HG03045 (cell line): Measurements from ENCODE around the gene TMEM138.

Source experiments
- ATAC-seq: cut with Tn5 transposase; IDR thresholded peaks from one replicate; pipeline ENCODE4 v1.9.1; 2021; ENCODE audit warnings: mild to moderate bottlenecking, moderate library complexity; ENCODE audit not compliant: unreplicated experiment

TMEM138 gene

DNA sequence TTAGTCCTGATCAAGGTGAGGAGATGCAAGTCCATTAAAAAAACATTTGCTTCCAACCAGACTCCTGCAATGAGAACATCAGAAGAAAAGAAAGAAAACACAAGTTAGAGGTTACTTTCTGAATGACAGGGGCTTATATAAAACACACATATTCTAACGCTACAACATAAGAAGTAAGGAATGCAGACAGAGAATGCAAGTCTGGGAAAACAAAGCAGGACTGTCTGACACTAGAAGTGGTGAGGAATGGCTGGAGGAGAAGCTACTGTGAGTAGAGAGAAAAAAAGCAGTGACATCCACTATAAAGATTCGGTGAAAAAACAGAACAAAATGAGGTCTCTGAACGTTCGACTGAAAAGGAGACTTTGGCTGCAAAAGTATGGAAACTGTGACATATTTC lies 42.5 kb downstream of the TMEM138 start:
- no peak for ATAC-seq

DNA sequence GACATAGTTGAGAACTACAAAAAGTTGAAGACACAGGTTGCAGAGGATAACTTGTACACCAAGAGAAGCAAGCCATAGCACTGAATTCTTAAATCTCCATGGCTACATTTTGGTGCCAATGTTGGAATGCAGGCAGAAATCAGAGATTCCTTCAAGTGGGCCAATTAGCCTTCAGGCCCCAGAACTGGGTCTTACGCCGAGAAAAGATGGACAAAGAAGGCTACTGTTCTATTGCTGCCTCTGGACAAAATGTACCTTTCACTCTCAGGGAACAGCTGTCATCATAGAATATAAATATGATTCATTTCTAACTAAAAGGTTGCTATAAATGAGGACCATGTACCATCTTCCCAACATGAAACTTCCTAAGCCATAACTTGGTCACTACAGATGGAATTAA lies 43.9 kb downstream of the TMEM138 start:
- no peak for ATAC-seq

DNA sequence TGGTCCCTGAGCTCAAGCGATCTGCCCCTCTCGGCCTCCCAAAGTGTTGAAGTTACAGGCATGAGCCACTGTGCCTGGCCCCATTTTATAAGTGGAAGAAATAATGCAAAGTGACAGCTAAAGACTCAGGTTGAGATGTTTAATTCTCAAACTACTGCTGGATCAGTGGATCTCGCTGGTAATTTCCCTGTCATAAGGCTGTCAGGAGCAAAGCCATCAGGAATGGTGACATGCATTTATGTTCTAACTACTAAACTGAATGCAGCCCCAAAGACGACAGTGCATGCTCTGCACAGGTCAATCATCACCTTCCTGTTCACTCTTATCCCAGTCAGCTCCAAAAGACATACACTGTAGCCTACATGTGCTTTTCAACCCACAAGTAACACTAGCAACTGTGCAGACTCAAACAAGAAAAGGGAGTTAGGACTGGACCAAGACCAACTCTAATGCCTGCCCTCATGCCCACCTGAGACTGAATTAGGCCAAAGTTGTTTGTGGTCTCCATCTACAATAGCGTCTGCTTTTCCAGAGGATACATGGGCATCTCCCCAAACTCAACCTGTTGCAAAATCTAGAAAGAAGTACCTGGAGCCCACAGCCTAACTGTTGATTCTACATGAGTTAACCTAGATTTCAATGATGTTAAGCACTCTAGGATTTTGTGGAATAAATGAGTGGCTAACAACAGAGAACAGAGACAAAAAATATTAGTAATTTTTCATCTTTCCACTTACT lies 45.0 kb downstream of the TMEM138 start:
- no peak for ATAC-seq

DNA sequence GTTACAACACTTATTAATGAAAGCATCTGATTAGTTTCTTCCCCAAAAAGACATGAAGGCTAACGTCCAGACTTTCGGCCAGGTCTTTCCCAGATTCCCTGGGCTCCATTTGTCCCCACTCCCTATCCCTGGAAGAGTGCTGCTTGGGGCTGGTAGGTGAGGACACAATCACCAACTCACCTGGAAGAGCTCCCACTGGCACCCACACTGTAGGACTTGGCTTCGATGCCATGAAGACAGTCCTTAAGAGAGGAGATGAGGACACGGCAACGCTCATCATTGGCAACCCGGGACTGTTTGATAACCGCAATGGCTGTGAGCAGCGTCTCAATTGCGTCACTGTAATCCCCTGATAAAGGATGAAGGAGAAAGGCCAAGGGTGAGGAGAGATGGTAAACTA lies 49.4 kb downstream of the TMEM138 start:
- ATAC-seq, result no peak

DNA sequence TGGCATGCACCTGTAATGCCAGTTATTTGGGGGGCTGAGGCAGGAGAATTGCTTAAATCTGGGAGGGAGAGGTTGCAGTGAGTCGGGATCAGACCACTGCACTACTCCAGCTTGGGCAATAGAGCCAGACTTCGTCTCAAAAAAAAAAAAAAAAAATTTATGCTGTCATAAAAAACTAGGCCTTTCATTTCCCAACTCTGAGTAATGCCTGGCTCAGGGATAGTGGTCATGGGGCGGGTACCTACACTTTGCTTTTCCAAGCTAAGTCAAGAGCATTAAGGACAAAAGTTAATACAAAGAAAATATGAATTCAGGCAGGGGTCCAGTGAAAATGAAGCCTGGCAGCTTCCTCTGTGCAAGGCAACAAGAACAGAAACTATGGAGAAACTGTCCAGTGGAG lies 51.3 kb downstream of the TMEM138 start:
- no peak for ATAC-seq

DNA sequence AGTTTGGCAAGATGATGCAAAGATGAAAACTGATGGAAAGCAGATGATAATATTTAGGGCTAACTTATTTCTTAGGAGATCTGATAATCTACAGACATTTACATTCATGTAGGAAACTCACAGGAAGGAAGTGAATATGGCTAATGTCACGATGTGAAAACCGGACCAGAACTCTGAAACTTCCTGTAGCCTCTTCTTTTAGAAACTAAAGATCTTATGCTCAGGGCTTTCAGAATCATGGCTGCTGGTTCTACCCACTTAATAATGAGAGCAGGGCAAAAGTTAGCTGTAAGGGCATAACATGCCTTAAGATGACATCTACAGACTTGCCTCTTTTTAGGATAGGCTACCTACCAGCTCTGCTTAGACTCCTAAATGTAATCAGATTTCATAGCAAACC lies 52.4 kb downstream of the TMEM138 start:
- no peak for ATAC-seq

DNA sequence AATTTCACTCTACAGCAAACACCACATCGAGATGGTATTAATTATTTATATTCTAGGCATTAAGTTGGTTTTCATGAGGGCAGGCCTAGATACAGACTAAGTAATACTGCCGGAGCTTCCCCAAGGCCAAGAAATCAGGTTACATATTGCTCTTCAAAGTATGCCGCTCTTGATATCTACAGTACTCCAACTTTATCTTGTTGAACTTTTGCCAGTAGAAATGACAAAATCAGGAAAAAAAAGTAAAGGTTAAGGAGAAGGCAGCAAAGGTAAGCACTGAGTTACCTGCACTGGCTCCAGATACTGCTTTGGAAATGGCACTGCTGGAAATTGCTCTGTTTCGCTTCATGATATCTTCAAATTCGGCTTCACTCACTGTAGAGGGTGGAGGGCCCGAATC lies 53.2 kb downstream of the TMEM138 start:
- no peak for ATAC-seq

DNA sequence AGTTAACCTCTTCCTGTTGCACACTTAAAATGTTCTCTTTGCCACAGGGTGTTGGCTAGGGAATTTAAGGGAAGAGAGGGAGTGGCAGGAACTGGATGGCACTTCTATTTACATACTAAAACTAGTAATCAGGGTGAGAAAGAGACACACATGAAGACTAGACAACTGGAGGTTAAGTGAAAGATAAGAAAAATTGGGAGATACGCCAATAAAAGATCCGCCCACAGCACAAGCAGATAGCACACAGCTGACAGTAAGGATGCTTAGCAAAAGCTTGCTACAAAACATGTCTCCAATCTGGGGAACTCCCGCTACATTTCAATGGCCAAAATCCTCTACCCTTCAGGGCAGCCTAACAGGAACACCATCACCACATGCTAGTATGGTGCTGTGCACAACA lies 54.8 kb downstream of the TMEM138 start:
- ATAC-seq, result no peak

DNA sequence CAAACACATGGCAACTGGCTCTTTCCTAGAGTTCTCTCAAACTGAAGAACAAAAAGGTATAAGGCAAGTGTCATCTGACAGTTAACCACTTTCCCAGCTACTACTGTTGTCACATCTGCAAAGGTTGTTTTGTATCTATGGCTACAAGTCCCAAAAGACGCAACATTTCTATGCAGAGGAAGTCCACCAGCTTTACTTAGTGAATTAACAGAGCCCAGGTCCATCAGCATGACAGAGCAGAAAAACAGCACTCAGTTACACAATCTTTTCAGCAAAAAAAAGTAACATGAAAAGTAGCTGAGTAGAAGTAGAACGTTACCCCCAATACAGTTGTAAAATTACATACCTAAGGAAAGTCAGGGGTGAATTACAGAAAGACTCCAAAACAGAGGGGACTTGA lies 55.5 kb downstream of the TMEM138 start:
- ATAC-seq, result no peak

DNA sequence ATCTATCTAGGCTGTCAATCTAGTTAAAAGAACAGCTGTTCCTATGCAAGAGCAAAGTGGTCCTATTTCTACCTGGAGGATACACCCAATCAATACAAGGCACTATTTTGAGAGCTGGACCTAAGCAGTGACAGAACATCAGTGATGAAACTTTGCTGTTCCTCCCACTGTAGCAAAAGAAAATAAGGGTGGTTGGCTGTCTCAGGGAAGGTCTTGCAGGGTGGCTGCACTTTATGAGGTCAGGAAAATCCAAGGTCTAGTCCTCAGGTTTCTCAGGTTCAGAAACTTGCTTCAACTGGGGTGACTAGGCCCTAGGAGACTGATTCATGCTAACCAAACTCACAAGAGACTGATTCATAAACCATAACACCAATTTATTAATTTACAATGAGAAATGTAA lies 56.0 kb downstream of the TMEM138 start:
- no peak for ATAC-seq
